Upper lobe of left lung (tissue), 6 donors: Measurements from ENCODE around the gene CLASRP. TPM values are rescaled to one million over a fixed set of nuclear protein-coding genes. Genes with fewer than 3 reads are reported as not detected.
"Not testable (repeated sequence)": the region's sequence is repeated elsewhere in the genome, so short reads cannot be mapped to it uniquely, and the experiment has no call there.

Source experiments
- ATAC-seq, 2 donors: fragments of 200-7000 bp; cut with Tn5 transposase; one replicate each; pipeline ENCODE4 v1.9.1; 2022; ENCODE audit warnings: mild to moderate bottlenecking in 2 of 2, moderate library complexity in 2 of 2; ENCODE audit not compliant: low FRiP score in 2 of 2
- DNase-seq, 2 donors: peaks; one replicate each; pipeline ENCODE4 v3.0.0-alpha.2; 2019 to 2020
- H3K27ac ChIP-seq, 4 donors: fragments of 200-600 bp; sonication (generic); one replicate each; pipeline ENCODE4 v1.5.1; 2016 to 2019
- H3K27me3 ChIP-seq, 4 donors: fragments of 200-600 bp; sonication (generic); one replicate each; pipeline ENCODE4 v1.5.1; 2017 to 2019
- H3K36me3 ChIP-seq, 4 donors: fragments of 200-600 bp; sonication (generic); one replicate each; pipeline ENCODE4 v1.5.1; 2016 to 2019
- H3K4me1 ChIP-seq, 4 donors: fragments of 200-600 bp; sonication (generic); one replicate each; pipeline ENCODE4 v1.5.1; 2018 to 2019
- H3K4me3 ChIP-seq, 4 donors: fragments of 200-600 bp; sonication (generic); one replicate each; pipeline ENCODE4 v1.5.1; 2017 to 2019; ENCODE audit warnings: mild to moderate bottlenecking in 2 of 4, moderate library complexity in 1 of 4
- H3K9me3 ChIP-seq, 4 donors: fragments of 200-600 bp; sonication (generic); one replicate each; pipeline ENCODE4 v1.5.1; 2018 to 2019
- EP300 ChIP-seq, 4 donors: sonication (generic); formaldehyde crosslinking; IDR thresholded peaks; one replicate each; pipeline ENCODE4 v1.5.1; 2017; ENCODE audit warnings: antibody characterized with exemption in 4 of 4, control low read depth in 2 of 4
- POLR2A ChIP-seq, 4 donors: fragments of 450-650 bp; IDR thresholded peaks; one replicate each; pipeline ENCODE4 v1.5.1; 2016 to 2017; ENCODE audit warnings: antibody characterized with exemption in 4 of 4, mild to moderate bottlenecking in 2 of 4
- POLR2AphosphoS5 ChIP-seq, 2 donors: sonication (generic); formaldehyde crosslinking; IDR thresholded peaks; one replicate each; pipeline ENCODE4 v1.5.1; 2017; ENCODE audit warnings: antibody characterized with exemption in 2 of 2
- WGBS, 2 donors: methylation state at CpG; one replicate each; pipeline ENCODE4 v1.1.5; 2017 to 2018; 5-methylcytosine and 5-hydroxymethylcytosine counted together
- total RNA-seq, 6 donors: library from RNA; depleted of rRNA in 4 of 6; stranded (reverse); fragments of >200 nt in 4 of 6; gene quantifications; one replicate each; pipeline versions ENCODE4 v1.1.0 to v1.2.1, GENCODE V29; 2016 to 2021
- TF ChIP-seq, protein P1 (sequence below), 6 experiments: fragments of 450-650 bp in 4 of 6; fragments of 200-600 bp in 2 of 6; sonication (generic) in 2 of 6; IDR thresholded peaks; one replicate each; pipeline ENCODE4 v1.5.1; 2016 to 2019; ENCODE audit warnings: antibody characterized with exemption in 6 of 6
- donor health status: DM: no; HTN: no; CAD: no; lungs with moderate emphysema.
- donor health status: DM: no; HTN: yes; CAD: no; lungs with severe emphysema.

CLASRP gene
- total RNA-seq, 6 donors from 2014 or later, result 38.0 to 295 (median 71.6) TPM

GRCh38 chr19:45104658-45105349, 66.0 kb downstream of the CLASRP start:
- no peaks in the 10 kb centered on the region for H3K27me3 ChIP-seq
- 78 to 87% methylated on average over 12 to 16 of the region's 16 CpGs for WGBS, 2 donors
- ATAC-seq (no peak), DNase-seq (no peak)
- H3K27ac ChIP-seq, result no peak overlapping the region
- no peaks in the 10 kb centered on the region for H3K9me3 ChIP-seq
- H3K4me3 ChIP-seq, result no peak overlapping the region
- no peaks in the 10 kb centered on the region for H3K36me3 ChIP-seq
- H3K4me1 ChIP-seq, result peaks cover 12 to 36% (median 16%) of the 10 kb centered on the region in 4 donors
- TF ChIP-seq EP300 (IDR thresholded peaks at IDR 0.05) (no peak), POLR2AphosphoS5 (IDR thresholded peaks at IDR 0.05) (no peak), POLR2A (IDR thresholded peaks at IDR 0.05) (no peak)
- TF ChIP-seq, protein P1, sequence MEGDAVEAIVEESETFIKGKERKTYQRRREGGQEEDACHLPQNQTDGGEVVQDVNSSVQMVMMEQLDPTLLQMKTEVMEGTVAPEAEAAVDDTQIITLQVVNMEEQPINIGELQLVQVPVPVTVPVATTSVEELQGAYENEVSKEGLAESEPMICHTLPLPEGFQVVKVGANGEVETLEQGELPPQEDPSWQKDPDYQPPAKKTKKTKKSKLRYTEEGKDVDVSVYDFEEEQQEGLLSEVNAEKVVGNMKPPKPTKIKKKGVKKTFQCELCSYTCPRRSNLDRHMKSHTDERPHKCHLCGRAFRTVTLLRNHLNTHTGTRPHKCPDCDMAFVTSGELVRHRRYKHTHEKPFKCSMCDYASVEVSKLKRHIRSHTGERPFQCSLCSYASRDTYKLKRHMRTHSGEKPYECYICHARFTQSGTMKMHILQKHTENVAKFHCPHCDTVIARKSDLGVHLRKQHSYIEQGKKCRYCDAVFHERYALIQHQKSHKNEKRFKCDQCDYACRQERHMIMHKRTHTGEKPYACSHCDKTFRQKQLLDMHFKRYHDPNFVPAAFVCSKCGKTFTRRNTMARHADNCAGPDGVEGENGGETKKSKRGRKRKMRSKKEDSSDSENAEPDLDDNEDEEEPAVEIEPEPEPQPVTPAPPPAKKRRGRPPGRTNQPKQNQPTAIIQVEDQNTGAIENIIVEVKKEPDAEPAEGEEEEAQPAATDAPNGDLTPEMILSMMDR (IDR thresholded peaks at IDR 0.05), result no peak

DNA sequence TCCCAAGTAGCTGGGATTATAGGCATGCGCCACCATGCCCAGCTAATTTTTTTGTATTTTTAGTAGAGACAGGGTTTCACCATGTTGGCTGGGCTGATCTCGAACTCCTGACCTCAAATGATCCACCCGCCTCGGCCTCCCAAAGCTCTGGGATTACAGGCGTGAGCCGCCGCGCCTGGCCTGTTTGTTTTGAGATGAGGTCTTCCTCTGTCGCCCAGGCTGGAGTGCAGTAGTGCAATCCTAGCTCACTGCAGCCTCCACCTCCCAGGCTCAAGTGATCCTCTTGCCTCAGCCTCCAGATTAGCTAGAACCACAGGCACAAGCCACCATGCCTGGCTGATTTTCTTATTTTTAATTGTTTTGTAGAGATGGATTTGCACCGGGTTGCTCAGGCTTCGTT, 67.5 kb downstream of the CLASRP start:
- not testable (repeated sequence) for H3K9me3 ChIP-seq, DNase-seq, H3K36me3 ChIP-seq, H3K27ac ChIP-seq, H3K4me3 ChIP-seq, ATAC-seq, H3K27me3 ChIP-seq
- H3K4me1 ChIP-seq, result peaks cover 12 to 39% (median 16%) of the 10 kb centered on the region in 4 donors
- WGBS, 2 donors, result 87 to 98% methylated on average over 11 of the region's 11 CpGs

GRCh38 chr19:45107621-45108150, 68.8 kb downstream of the CLASRP start:
- H3K4me3 ChIP-seq, result no peak overlapping the region
- peaks cover 13 to 38% (median 20%) of the 10 kb centered on the region in 4 donors for H3K4me1 ChIP-seq
- DNase-seq, result no peak
- 82 to 84% methylated on average over 12 of the region's 12 CpGs for WGBS, 2 donors
- no peaks in the 10 kb centered on the region for H3K27me3 ChIP-seq
- H3K9me3 ChIP-seq, result no peaks in the 10 kb centered on the region
- ATAC-seq, result no peak
- TF ChIP-seq POLR2A (IDR thresholded peaks at IDR 0.05) (no peak), POLR2AphosphoS5 (IDR thresholded peaks at IDR 0.05) (no peak), EP300 (IDR thresholded peaks at IDR 0.05) (no peak)
- TF ChIP-seq, protein P1 (IDR thresholded peaks at IDR 0.05), result no peak
- H3K27ac ChIP-seq, result no peak overlapping the region
- no peaks in the 10 kb centered on the region for H3K36me3 ChIP-seq

DNA sequence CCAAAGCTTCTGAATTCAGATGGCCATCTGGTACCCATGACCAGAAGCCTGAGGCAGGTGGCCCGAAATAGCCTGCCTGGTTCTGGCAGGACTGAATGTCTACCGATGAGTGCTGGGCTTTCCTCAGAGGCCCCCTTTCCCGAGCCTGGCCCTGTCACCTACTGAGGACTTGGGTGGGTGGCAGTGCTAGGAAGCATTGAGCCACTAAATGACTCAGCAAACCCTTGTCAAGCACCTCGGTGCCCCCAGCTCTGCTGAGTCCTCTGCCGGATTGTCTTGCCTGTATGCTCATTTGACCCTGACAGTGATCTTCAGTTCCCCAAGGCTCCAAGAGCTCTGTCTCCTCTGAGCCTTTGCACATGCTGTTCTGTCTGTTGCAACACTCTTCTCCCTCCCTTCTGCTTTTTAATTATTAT, 72.0 kb downstream of the CLASRP start:
- Histone ChIP-seq H3K4me3 (no peak overlapping the region), H3K9me3 (no peaks in the 10 kb centered on the region), H3K27ac (no peak overlapping the region), H3K4me1 (peaks cover 6 to 44% (median 20%) of the 10 kb centered on the region in 4 donors), H3K27me3 (no peaks in the 10 kb centered on the region), H3K36me3 (no peaks in the 10 kb centered on the region)
- DNase-seq (no peak), ATAC-seq (no peak)
- WGBS, 2 donors, result 66 to 75% methylated on average over 4 to 5 of the region's 5 CpGs
- TF ChIP-seq POLR2AphosphoS5 (IDR thresholded peaks at IDR 0.05), result no peak
- TF ChIP-seq, protein P1 (IDR thresholded peaks at IDR 0.05), result no peak
- no peak for TF ChIP-seq POLR2A (IDR thresholded peaks at IDR 0.05)
- TF ChIP-seq EP300 (IDR thresholded peaks at IDR 0.05), result no peak

DNA sequence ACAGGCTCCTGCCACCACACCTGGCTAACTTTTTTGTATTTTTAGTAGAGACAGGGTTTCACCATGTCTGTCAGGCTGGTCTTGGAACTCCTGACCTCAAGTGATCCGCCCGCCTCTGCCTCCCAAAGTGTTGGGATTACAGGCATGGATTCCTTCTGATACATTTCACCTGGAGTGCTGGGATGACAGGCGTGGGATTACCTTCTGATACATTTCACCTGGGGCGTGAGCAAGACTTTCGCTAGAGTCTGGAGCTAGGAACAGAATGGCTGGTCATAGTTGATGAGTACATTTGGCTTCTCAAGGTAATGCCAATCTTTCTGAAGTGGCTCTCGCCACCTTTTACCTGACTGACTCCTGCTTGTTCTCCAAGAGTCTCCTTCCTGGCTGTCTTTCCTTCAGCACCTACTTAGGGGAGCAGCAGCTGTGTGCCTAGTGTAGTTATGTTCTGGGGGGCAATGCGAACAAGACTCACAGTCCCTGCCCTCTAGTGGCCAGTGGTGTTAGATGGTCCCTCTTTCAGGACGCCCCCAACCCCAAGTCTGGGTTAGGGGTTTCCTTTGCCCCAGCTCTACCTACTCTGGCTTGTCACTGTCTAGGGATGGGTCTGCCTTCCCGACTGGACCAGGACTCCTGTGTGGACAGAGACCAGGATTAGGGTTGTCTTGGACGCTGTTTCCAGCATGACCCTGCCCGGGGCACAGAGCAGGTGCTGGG, 73.4 kb downstream of the CLASRP start:
- WGBS, 2 donors, result 88 to 93% methylated on average over 10 to 11 of the region's 11 CpGs
- Histone ChIP-seq H3K9me3 (no peaks in the 10 kb centered on the region), H3K36me3 (no peaks in the 10 kb centered on the region), H3K27ac (no peak overlapping the region), H3K27me3 (no peaks in the 10 kb centered on the region), H3K4me1 (peaks cover 8 to 58% (median 28%) of the 10 kb centered on the region in 4 donors), H3K4me3 (no peak overlapping the region)
- no peak for DNase-seq
- TF ChIP-seq POLR2A (IDR thresholded peaks at IDR 0.05), result no peak
- TF ChIP-seq POLR2AphosphoS5 (IDR thresholded peaks at IDR 0.05), result no peak
- TF ChIP-seq, protein P1 (IDR thresholded peaks at IDR 0.05), result no peak
- TF ChIP-seq EP300 (IDR thresholded peaks at IDR 0.05), result no peak
- no peak for ATAC-seq
